Transverse colon (tissue), 4 donors: ENCODE data around the gene DROSHA.

Source experiments
- CTCF ChIP-seq, 5 experiments: fragments of 200-600 bp in 3 of 5; fragments of 450-650 bp in 2 of 5; sonication (generic) in 3 of 5; IDR thresholded peaks; 1 replicate in 2 of 5; 2 replicates in 3 of 5; pipeline ENCODE4 v1.5.1; 2016 to 2017; ENCODE audit warnings: antibody characterized with exemption in 5 of 5, inconsistent platforms in 3 of 5, mild to moderate bottlenecking in 2 of 5, moderate library complexity in 1 of 5
- EP300 ChIP-seq: sonication (generic); formaldehyde crosslinking; IDR thresholded peaks from one replicate; pipeline ENCODE4 v1.6.1; 2017; ENCODE audit warnings: antibody characterized with exemption, low read depth
- POLR2AphosphoS5 ChIP-seq, 3 donors: sonication (generic); formaldehyde crosslinking; IDR thresholded peaks; one replicate each; pipeline ENCODE4 v1.6.1; 2016; ENCODE audit warnings: antibody characterized with exemption in 3 of 3

- TF ChIP-seq CTCF (IDR thresholded peaks at IDR 0.05) (no peak), EP300 (no peak), POLR2AphosphoS5 (IDR thresholded peaks at IDR 0.05) (no peak)
These were observed 60.0 kb downstream of the DROSHA start for GRCh38 chr5:31471916-31472315.
